CD14-positive monocyte (primary cell): ENCODE results near the gene SHBG. TPM values are rescaled to one million over a fixed set of nuclear protein-coding genes. Genes with fewer than 3 reads are reported as not detected.
A peak's percentile ranks its signal among the peaks of the same experiment; 100 is the strongest.
"Not testable (repeated sequence)": the region's sequence is repeated elsewhere in the genome, so short reads cannot be mapped to it uniquely, and the experiment has no call there.

ENCODE experiments used
- DNase-seq, 3 donors: peaks; one replicate each; pipeline ENCODE4 v3.0.0-alpha.2; 2011 to 2022
- H2AFZ ChIP-seq: 2 replicates; pipeline ENCODE4 v1.6.0; 2012; ENCODE audit warnings: mild to moderate bottlenecking, low read depth, low read length, inconsistent platforms; ENCODE audit not compliant: insufficient read depth, poor library complexity, severe bottlenecking
- H3K27ac ChIP-seq, 2 donors: 1 replicate in 1 of 2; 2 replicates in 1 of 2; pipeline ENCODE4 v1.5.1; 2012 to 2013; ENCODE audit warnings: low read length in 2 of 2, control low read depth in 1 of 2, inconsistent platforms in 1 of 2, low read depth in 1 of 2, mild to moderate bottlenecking in 1 of 2
- H3K27me3 ChIP-seq, 2 donors: one replicate each; pipeline versions ENCODE4 v1.6.0 to v1.6.1; 2011 to 2013; ENCODE audit warnings: low read length in 2 of 2; ENCODE audit not compliant: control insufficient read depth in 2 of 2, insufficient read depth in 2 of 2
- H3K36me3 ChIP-seq, 2 donors: replicated peaks in 1 of 2; 1 replicate in 1 of 2; 2 replicates in 1 of 2; pipeline versions ENCODE4 v1.5.1 to v1.6.1; 2012 to 2013; ENCODE audit warnings: low read length in 2 of 2, control low read depth in 1 of 2, inconsistent platforms in 1 of 2, mild to moderate bottlenecking in 1 of 2; ENCODE audit not compliant: insufficient read depth in 2 of 2, control insufficient read depth in 1 of 2
- H3K4me1 ChIP-seq, 2 donors: 1 replicate in 1 of 2; 2 replicates in 1 of 2; pipeline versions ENCODE4 v1.5.1 to v1.6.1; 2012 to 2013; ENCODE audit warnings: low read length in 2 of 2, control low read depth in 1 of 2, inconsistent platforms in 1 of 2, mild to moderate bottlenecking in 1 of 2, moderate library complexity in 1 of 2; ENCODE audit not compliant: insufficient read depth in 2 of 2, control insufficient read depth in 1 of 2
- H3K4me2 ChIP-seq: replicated peaks from 2 replicates; pipeline ENCODE3; 2012; ENCODE audit warnings: low read length, moderate library complexity, mild to moderate bottlenecking; ENCODE audit not compliant: poor library complexity, severe bottlenecking; ENCODE audit errors: extremely low read depth
- H3K4me3 ChIP-seq, 3 experiments: fragments of 200-600 bp in 1 of 3; sonication (generic) in 1 of 3; replicated peaks in 1 of 3; 1 replicate in 2 of 3; 2 replicates in 1 of 3; pipeline ENCODE4 v1.5.1; 2011 to 2013; ENCODE audit warnings: low read length in 3 of 3, mild to moderate bottlenecking in 3 of 3, control low read depth in 2 of 3, low read depth in 2 of 3, inconsistent platforms in 1 of 3, moderate library complexity in 1 of 3
- H3K79me2 ChIP-seq: 2 replicates; pipeline ENCODE4 v1.6.0; 2012; ENCODE audit warnings: mild to moderate bottlenecking, control low read depth, inconsistent platforms, low read length, moderate library complexity; ENCODE audit not compliant: insufficient read depth
- H3K9ac ChIP-seq: 2 replicates; pipeline ENCODE4 v1.6.0; 2017; ENCODE audit warnings: low read length, mild to moderate bottlenecking; ENCODE audit not compliant: insufficient read depth, poor library complexity, severe bottlenecking
- H3K9me3 ChIP-seq, 2 donors: replicated peaks in 1 of 2; 1 replicate in 1 of 2; 2 replicates in 1 of 2; pipeline versions ENCODE4 v1.5.1 to v1.6.1; 2012 to 2013; ENCODE audit warnings: low read length in 2 of 2, control low read depth in 1 of 2; ENCODE audit not compliant: control insufficient read depth in 1 of 2, insufficient read depth in 1 of 2
- H4K20me1 ChIP-seq: 2 replicates; pipeline ENCODE4 v1.6.0; 2012; ENCODE audit warnings: mild to moderate bottlenecking, low read length, control low read depth, moderate library complexity; ENCODE audit not compliant: insufficient read depth
- H3K27ac Mint-ChIP-seq, 7 donors: one replicate each; pipeline ENCODE4 v1.8.0; 2020; ENCODE audit warnings: mild to moderate bottlenecking in 7 of 7, mixed read lengths in 7 of 7, moderate library complexity in 6 of 7, inconsistent platforms in 2 of 7
- H3K27me3 Mint-ChIP-seq, 3 donors: one replicate each; pipeline ENCODE4 v1.8.0; 2021 to 2022; ENCODE audit warnings: low read depth in 3 of 3, mild to moderate bottlenecking in 3 of 3, mixed read lengths in 3 of 3, moderate library complexity in 3 of 3, inconsistent platforms in 1 of 3
- H3K36me3 Mint-ChIP-seq, 2 donors: one replicate each; pipeline ENCODE4 v1.8.0; 2020; ENCODE audit warnings: mixed read lengths in 2 of 2, inconsistent platforms in 1 of 2, mild to moderate bottlenecking in 1 of 2
- H3K4me1 Mint-ChIP-seq: one replicate; pipeline ENCODE4 v1.8.0; 2020; ENCODE audit warnings: mild to moderate bottlenecking, mixed read lengths
- H3K4me3 Mint-ChIP-seq, 2 donors: one replicate each; pipeline ENCODE4 v1.8.0; 2020; ENCODE audit warnings: mild to moderate bottlenecking in 2 of 2, mixed read lengths in 2 of 2, moderate library complexity in 1 of 2
- H3K9me3 Mint-ChIP-seq, 7 donors: one replicate each; pipeline ENCODE4 v1.8.0; 2020 to 2022; ENCODE audit warnings: mixed read lengths in 7 of 7, mild to moderate bottlenecking in 6 of 7, moderate library complexity in 6 of 7, inconsistent platforms in 2 of 7
- WGBS: methylation state at CpG from one replicate; pipeline ENCODE4 v1.1.5; 2013; ENCODE audit warnings: missing lambda C conversion rate; ENCODE audit not compliant: insufficient coverage; 5-methylcytosine and 5-hydroxymethylcytosine counted together
- intact Hi-C, 2 donors: fragments of 100-400 bp; cut with micrococcal nuclease; formaldehyde crosslinking; loops; one replicate each; pipeline versions ENCODE4 v1.15.0 to v1.15.1; 2023
- polyA plus RNA-seq, 3 donors: library from polyadenylated mRNA; depleted of rRNA in 1 of 3; unstranded in 2 of 3; stranded (reverse) in 1 of 3; fragments of 300-500 nt in 2 of 3; fragments of >200 nt in 1 of 3; fragmentation: Illumina TruSeq in 2 of 3; gene quantifications; 1 replicate in 2 of 3; 2 replicates in 1 of 3; pipeline ENCODE4 v1.2.3, GENCODE V29; 2012 to 2021
- TF ChIP-seq, protein P1 (sequence below): fragments of 200-600 bp; IDR thresholded peaks from one replicate; pipeline ENCODE4 v1.8.0; 2022; ENCODE audit warnings: antibody characterized with exemption, mild to moderate bottlenecking

The SHBG gene
- polyA plus RNA-seq, 3 donors = 0.43 TPM; not detected in 1

DNA sequence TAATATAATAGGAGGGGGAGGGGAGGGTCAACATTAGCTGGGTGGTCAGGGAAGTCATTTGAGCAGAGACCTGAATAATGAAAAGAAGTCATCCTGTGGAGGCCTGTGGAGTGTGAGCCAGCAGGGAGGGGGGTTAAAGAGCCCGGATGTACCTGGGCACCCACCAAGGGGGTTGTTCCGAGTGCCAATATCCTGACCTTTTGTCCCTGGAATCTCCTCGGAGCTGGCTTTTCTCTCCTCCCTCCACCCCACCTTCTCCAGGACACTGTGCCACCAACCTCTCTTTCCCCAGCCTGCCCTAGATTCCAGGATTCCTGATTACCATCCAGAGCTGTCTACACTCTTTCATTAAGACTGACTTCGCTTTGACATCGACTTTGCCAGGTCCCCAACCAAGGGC is 6.2 kb downstream of the SHBG start:
- Histone ChIP-seq H3K4me3 (no peak overlapping the region), H2AFZ (no peak overlapping the region), H3K9ac (no peak overlapping the region), H3K36me3 (no peaks in the 10 kb centered on the region), H3K79me2 (no peaks in the 10 kb centered on the region), H3K27me3 (no peaks in the 10 kb centered on the region), H3K4me1 (peaks cover 3 to 7% of the 10 kb centered on the region in 2 donors), H4K20me1 (no peaks in the 10 kb centered on the region), H3K4me2 (no peak overlapping the region), H3K9me3 (no peaks in the 10 kb centered on the region), H3K27ac (no peak overlapping the region)
- Mint-ChIP-seq H3K27me3 (peaks cover 2 to 11% (median 8%) of the 10 kb centered on the region in 3 donors), H3K27ac (peak overlapping the region in 1 of 7 donors; percentile 70), H3K4me3 (peak overlapping the region in 1 of 2 donors; percentile 3), H3K36me3 (peaks cover 0 to 3% of the 10 kb centered on the region in 2 donors), H3K9me3 (peaks cover 0 to 3% (median 0%) of the 10 kb centered on the region in 7 donors), H3K4me1 (peaks cover 16% of the 10 kb centered on the region)
- intact Hi-C loops = no loop called here
- TF ChIP-seq, protein P1, sequence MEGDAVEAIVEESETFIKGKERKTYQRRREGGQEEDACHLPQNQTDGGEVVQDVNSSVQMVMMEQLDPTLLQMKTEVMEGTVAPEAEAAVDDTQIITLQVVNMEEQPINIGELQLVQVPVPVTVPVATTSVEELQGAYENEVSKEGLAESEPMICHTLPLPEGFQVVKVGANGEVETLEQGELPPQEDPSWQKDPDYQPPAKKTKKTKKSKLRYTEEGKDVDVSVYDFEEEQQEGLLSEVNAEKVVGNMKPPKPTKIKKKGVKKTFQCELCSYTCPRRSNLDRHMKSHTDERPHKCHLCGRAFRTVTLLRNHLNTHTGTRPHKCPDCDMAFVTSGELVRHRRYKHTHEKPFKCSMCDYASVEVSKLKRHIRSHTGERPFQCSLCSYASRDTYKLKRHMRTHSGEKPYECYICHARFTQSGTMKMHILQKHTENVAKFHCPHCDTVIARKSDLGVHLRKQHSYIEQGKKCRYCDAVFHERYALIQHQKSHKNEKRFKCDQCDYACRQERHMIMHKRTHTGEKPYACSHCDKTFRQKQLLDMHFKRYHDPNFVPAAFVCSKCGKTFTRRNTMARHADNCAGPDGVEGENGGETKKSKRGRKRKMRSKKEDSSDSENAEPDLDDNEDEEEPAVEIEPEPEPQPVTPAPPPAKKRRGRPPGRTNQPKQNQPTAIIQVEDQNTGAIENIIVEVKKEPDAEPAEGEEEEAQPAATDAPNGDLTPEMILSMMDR = no peak
- WGBS = 91% methylated on average over 5 of the region's 5 CpGs
- no peak for DNase-seq

- WGBS = 97% methylated on average over 22 of the region's 26 CpGs
- intact Hi-C loops = no loop called here
- H3K36me3 ChIP-seq = no peaks in the 10 kb centered on the region
- TF ChIP-seq, protein P1 = no peak
- no peak overlapping the region for H3K4me2 ChIP-seq
- DNase-seq = no peak
- H4K20me1 ChIP-seq = no peaks in the 10 kb centered on the region
- no peak overlapping the region for H3K9ac ChIP-seq
- H3K36me3 Mint-ChIP-seq = peaks cover 0 to 3% of the 10 kb centered on the region in 2 donors
- H3K9me3 Mint-ChIP-seq = peaks cover 0 to 12% (median 4%) of the 10 kb centered on the region in 7 donors
- peaks cover 33% of the 10 kb centered on the region for H3K4me1 Mint-ChIP-seq
- no peak overlapping the region for H3K4me3 ChIP-seq
- no peaks in the 10 kb centered on the region for H3K79me2 ChIP-seq
- H3K27me3 ChIP-seq = no peaks in the 10 kb centered on the region
- no peak overlapping the region for H3K27ac Mint-ChIP-seq
- peaks cover 5 to 8% (median 5%) of the 10 kb centered on the region in 3 donors for H3K27me3 Mint-ChIP-seq
- peaks cover 20 to 28% of the 10 kb centered on the region in 2 donors for H3K4me1 ChIP-seq
- H3K4me3 Mint-ChIP-seq = no peak overlapping the region
- no peaks in the 10 kb centered on the region for H3K9me3 ChIP-seq
- H3K27ac ChIP-seq = no peak overlapping the region
- H2AFZ ChIP-seq = no peak overlapping the region
These were observed 10.8 kb downstream of the SHBG start for GRCh38 chr17:7640783-7641182.

GRCh38 chr17:7641635-7642034 is 11.7 kb downstream of the SHBG start:
- H3K36me3 Mint-ChIP-seq, H3K9me3 ChIP-seq: not testable (repeated sequence)
- peaks cover 28 to 36% of the 10 kb centered on the region in 2 donors for H3K4me1 ChIP-seq

More at GRCh38 chr17:7641635-7642034, 11.7 kb downstream of the SHBG start:
- WGBS = 67% methylated on average over 7 of the region's 7 CpGs
- H3K4me3 ChIP-seq, H3K36me3 ChIP-seq, H3K79me2 ChIP-seq, H3K27ac ChIP-seq, H3K9ac ChIP-seq, H3K27me3 Mint-ChIP-seq, H4K20me1 ChIP-seq, H3K27me3 ChIP-seq, intact Hi-C loops, DNase-seq, H3K4me2 ChIP-seq, H2AFZ ChIP-seq: not testable (repeated sequence)
- peak overlapping the region in 1 of 2 donors; percentile 14 for H3K4me3 Mint-ChIP-seq
- H3K4me1 Mint-ChIP-seq = peaks cover 42% of the 10 kb centered on the region
- H3K9me3 Mint-ChIP-seq = peaks cover 0 to 12% (median 4%) of the 10 kb centered on the region in 7 donors
- peak overlapping the region in 1 of 7 donors; percentile 19 for H3K27ac Mint-ChIP-seq
